ENCODE data around the gene BAG1.

BAG1 gene

GRCh38 chr9:33227008-33227398, 37.5 kb downstream of the BAG1 start:
- TF ChIP-seq CTCF (IDR thresholded peaks at IDR 0.05; ENCODE audit: extremely low read depth, insufficient read depth, missing control alignments) = no peak
- in situ Hi-C loops (cut with MboI; ENCODE audit: low pct_unique_long_range_greater_than_20kb, low sequenced_read_pairs, unreplicated experiment) = loop anchor here (10.0 kb wide), 1 partner anchor 62 kb away; the partner anchor contains the start of gene B4GALT1
- DNase-seq (ENCODE audit: low spot score) = no peak

DNA sequence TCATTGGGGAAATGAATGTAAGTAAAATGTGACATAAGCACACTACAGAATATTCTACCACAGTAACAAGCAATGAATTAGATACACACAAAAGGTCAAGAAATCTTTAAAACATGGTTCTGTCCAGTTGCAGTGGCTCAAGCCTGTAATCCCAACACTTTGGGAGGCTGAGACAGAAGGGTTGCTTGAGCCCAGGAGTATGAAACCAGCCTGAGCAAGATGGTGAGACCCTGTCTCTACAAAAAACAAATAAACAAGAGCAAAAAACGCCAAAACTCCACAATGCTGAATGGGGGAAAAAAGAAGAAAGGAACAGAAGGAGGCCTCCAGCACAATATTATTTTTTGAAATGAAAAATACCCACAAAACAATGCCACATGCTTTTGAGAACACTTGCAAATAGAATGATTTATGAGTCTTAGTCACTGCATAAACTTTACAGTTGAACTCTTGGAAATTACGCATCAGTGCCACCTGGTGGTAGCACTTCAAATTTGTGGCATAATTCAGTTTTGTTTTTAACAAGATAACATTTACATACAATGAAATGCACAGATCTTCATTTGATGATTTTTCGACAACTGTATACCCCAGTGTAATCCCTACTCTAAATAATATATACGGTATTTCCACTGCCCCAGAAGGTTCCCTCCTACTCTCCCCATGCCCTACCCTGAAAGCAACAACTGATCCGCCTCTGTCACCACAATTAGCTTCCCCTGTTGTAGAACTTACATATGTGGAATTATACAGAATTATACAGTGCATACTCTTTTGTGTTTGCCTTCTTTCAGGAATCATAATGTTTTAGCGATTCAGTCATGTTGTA, 39.0 kb downstream of the BAG1 start:
- DNase-seq (ENCODE audit: low spot score) = no peak
- in situ Hi-C loops (cut with MboI; ENCODE audit: low pct_unique_long_range_greater_than_20kb, low sequenced_read_pairs, unreplicated experiment) = loop anchor here (10.0 kb wide), 1 partner anchor 61 kb away; the partner anchor contains the start of gene B4GALT1

DNA sequence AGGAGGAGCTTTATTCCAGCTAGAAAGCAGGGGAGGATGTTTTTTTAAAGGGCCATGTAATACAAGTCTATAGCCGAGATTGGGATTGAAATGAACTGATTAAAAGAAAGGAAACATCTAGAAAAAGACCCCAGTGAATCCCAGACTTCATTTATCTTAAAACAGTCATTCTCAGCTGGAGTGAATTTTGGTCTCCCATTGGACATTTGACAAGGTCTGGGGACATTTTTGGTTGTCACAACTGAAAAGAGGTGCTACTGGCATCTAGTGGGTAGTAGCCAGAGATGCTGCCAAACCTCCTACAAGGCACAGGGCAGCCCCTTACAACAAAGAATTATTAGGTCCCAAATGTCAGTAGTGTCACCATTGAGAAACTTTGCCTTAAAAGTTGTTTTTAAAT, 40.8 kb downstream of the BAG1 start:
- in situ Hi-C loops (cut with MboI; ENCODE audit: low pct_unique_long_range_greater_than_20kb, low sequenced_read_pairs, unreplicated experiment) = loop anchor here (5.0 to 10.0 kb wide), 2 partner anchors 59 to 141 kb away; partner anchors contain the start of gene B4GALT1
- no peak for DNase-seq (ENCODE audit: low spot score)
- peak; percentile 47 for TF ChIP-seq CTCF (IDR thresholded peaks at IDR 0.05; ENCODE audit: extremely low read depth, insufficient read depth, missing control alignments)

More for the DNA sequence above, 39.0 kb downstream of the BAG1 start:
- TF ChIP-seq CTCF (IDR thresholded peaks at IDR 0.05; ENCODE audit: extremely low read depth, insufficient read depth, missing control alignments) = peak; percentile 57

DNA sequence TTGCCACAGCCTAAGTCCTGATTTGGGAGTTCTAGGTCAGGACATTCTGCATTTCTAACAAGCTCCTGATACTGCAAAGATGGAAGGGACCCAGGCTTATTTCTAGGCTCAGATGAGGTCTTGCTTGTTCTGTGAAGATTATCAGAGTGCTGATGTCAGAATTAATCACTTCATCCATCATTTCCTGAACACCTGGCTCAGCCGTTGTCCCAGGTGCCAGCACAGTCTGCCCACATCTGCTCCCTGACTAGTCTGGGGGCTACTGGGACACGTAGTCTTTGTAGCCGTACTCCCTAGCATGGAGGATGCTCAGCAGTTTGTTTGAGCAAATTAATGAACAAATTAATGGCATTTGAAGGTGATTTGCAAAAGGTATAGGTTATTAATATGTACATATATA, 42.5 kb downstream of the BAG1 start:
- no peak for DNase-seq (ENCODE audit: low spot score)
- in situ Hi-C loops (cut with MboI; ENCODE audit: low pct_unique_long_range_greater_than_20kb, low sequenced_read_pairs, unreplicated experiment) = loop anchor here (5.0 to 10.0 kb wide), 2 partner anchors 57 to 140 kb away; partner anchors contain the start of gene B4GALT1
- no peak for TF ChIP-seq CTCF (IDR thresholded peaks at IDR 0.05; ENCODE audit: extremely low read depth, insufficient read depth, missing control alignments)

- no peak for DNase-seq (ENCODE audit: low spot score)
- in situ Hi-C loops (cut with MboI; ENCODE audit: low pct_unique_long_range_greater_than_20kb, low sequenced_read_pairs, unreplicated experiment) = loop anchor here (5.0 to 10.0 kb wide), 2 partner anchors 57 to 139 kb away; partner anchors contain the start of gene B4GALT1
- TF ChIP-seq CTCF (IDR thresholded peaks at IDR 0.05; ENCODE audit: extremely low read depth, insufficient read depth, missing control alignments) = no peak
Observed at GRCh38 chr9:33221568-33221884, 43.0 kb downstream of the BAG1 start.

GRCh38 chr9:33220681-33221567, 43.6 kb downstream of the BAG1 start:
- TF ChIP-seq CTCF (IDR thresholded peaks at IDR 0.05; ENCODE audit: extremely low read depth, insufficient read depth, missing control alignments) = no peak
- DNase-seq (ENCODE audit: low spot score) = no peak
- in situ Hi-C loops (cut with MboI; ENCODE audit: low pct_unique_long_range_greater_than_20kb, low sequenced_read_pairs, unreplicated experiment) = loop anchor here (5.0 to 10.0 kb wide), 2 partner anchors 56 to 139 kb away; partner anchors contain the start of gene B4GALT1
